GM06990 (cell line): ENCODE data around the gene PNPLA3.

Source experiments
- DNase-seq: peaks from one replicate; pipeline ENCODE4 v3.0.0-alpha.2; 2011; ENCODE audit not compliant: insufficient read length; ENCODE audit errors: extremely low read depth
- H3K27me3 ChIP-seq: replicated peaks from 2 replicates; pipeline ENCODE4 v1.6.0; 2011; ENCODE audit warnings: low read length; ENCODE audit not compliant: control insufficient read depth, insufficient read depth
- H3K36me3 ChIP-seq: 2 replicates; pipeline ENCODE4 v1.5.1; 2011; ENCODE audit warnings: low read length; ENCODE audit not compliant: control insufficient read depth, insufficient read depth
- H3K4me3 ChIP-seq: replicated peaks from 2 replicates; pipeline ENCODE4 v1.5.1; 2011; ENCODE audit warnings: low read depth, mild to moderate bottlenecking, control low read depth, low read length
- CTCF ChIP-seq: IDR thresholded peaks from 2 replicates; pipeline ENCODE4 v1.5.1; 2011; ENCODE audit warnings: low read length, control low read depth, mild to moderate bottlenecking, inconsistent platforms; ENCODE audit not compliant: insufficient read depth, poor library complexity, severe bottlenecking

The PNPLA3 gene

GRCh38 chr22:43911351-43911750 is 12.3 kb upstream of the PNPLA3 start:
- no peak for TF ChIP-seq CTCF
- no peak for DNase-seq
- Histone ChIP-seq H3K27me3 (peaks cover 2% of the 10 kb centered on the region), H3K36me3 (no peaks in the 10 kb centered on the region), H3K4me3 (no peak overlapping the region)

DNA sequence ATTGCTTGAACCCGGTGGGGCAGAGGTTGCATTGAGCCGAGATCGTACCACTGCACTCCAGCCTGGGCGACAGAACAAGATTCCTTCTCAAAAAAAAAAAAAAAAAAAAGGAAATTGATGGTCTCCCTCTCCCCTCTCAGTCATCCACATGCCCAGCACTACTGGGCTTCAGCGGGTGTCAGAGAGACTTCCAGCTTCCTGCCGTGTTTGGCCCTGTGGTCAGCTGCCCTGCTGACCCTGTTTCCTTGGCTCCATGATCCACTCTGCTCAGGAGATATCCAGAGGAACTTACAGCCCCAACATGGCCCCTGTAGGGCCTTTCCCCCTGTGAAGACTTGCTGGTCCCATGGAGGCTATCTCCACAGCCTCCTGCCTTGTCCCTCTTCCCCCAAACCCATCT is 6.1 kb upstream of the PNPLA3 start:
- no peaks in the 10 kb centered on the region; the same call in none of the 2 replicates for H3K27me3 ChIP-seq
- TF ChIP-seq CTCF, result no peak
- no peak for DNase-seq
- no peaks in the 10 kb centered on the region for H3K36me3 ChIP-seq
- no peak overlapping the region for H3K4me3 ChIP-seq

DNA sequence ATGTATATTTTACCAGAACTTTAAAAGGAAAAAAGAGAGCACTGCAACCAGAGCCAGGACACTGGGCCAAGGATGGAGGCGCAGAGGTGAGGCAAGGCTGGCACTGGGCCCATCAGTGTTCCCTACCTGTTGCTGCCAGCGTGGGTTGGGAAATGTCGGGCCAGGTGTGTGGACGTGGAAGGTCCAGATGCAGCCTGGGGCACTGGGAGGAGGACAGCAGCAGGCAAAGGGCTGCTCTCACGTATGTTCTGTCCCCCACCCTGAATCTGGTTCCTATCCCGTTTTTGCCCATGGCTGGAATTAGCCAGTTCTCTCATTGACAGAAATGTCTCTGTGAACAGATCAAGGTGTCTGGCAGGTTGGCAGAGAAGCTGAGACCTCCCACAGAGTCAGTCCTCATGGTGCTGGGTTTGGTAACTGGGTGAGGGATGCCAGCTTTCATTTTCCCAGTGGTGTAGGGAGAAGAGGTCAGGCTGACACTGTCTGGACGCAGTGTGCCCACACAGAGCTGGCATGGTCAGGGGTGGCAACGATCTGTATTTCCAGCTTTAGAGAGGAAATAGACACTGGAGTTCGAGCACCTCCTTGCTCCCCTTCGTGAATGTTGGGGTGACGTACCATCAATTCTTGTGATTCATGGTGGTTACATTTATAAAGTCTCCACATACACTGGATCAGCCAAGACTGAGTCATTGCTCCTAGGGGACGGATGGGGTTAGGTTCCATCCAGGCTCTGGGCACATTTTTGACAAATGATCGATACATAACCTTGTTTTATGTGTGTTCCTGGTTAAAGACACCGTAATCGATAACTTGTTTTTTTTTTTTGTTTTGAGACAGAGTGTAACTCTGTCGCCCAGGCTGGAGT is 4.3 kb upstream of the PNPLA3 start:
- Histone ChIP-seq H3K27me3 (no peaks in the 10 kb centered on the region; the same call in none of the 2 replicates), H3K4me3 (no peak overlapping the region), H3K36me3 (no peaks in the 10 kb centered on the region)
- no peak for DNase-seq
- TF ChIP-seq CTCF, result no peak

GRCh38 chr22:43921370-43921769 is 2.2 kb upstream of the PNPLA3 start:
- no peaks in the 10 kb centered on the region for H3K36me3 ChIP-seq
- TF ChIP-seq CTCF, result no peak
- H3K27me3 ChIP-seq, result no peaks in the 10 kb centered on the region; the same call in none of the 2 replicates
- no peak for DNase-seq
- no peak overlapping the region for H3K4me3 ChIP-seq

GRCh38 chr22:43922123-43922522 is 1.5 kb upstream of the PNPLA3 start:
- no peak for TF ChIP-seq CTCF

GRCh38 chr22:43923191-43923590 is 414 bp upstream of the PNPLA3 start:
- Histone ChIP-seq H3K4me3 (peak overlapping the region; percentile 46), H3K36me3 (no peaks in the 10 kb centered on the region), H3K27me3 (no peaks in the 10 kb centered on the region; the same call in 1 of the 2 replicates)
- no peak for TF ChIP-seq CTCF
- no peak for DNase-seq

More at GRCh38 chr22:43922123-43922522, 1.5 kb upstream of the PNPLA3 start:
- Histone ChIP-seq H3K36me3 (no peaks in the 10 kb centered on the region), H3K27me3 (no peaks in the 10 kb centered on the region; the same call in none of the 2 replicates), H3K4me3 (no peak overlapping the region)
- no peak for DNase-seq
